HG02884 (cell line): ENCODE results near the gene EYS.

Experiments
- ATAC-seq: cut with Tn5 transposase; IDR thresholded peaks from one replicate; pipeline ENCODE4 v1.9.1; 2021; ENCODE audit warnings: mild to moderate bottlenecking, moderate library complexity; ENCODE audit not compliant: unreplicated experiment

EYS gene

GRCh38 chr6:65253041-65253440 is 454.0 kb downstream of the EYS start:
- no peak for ATAC-seq

GRCh38 chr6:65248101-65248610 is 458.9 kb downstream of the EYS start:
- no peak for ATAC-seq

GRCh38 chr6:65231616-65232015 is 475.4 kb downstream of the EYS start:
- no peak for ATAC-seq

- no peak for ATAC-seq
Measured at GRCh38 chr6:65229825-65230224, 477.2 kb downstream of the EYS start.

GRCh38 chr6:65221153-65221552 is 485.9 kb downstream of the EYS start:
- no peak for ATAC-seq

GRCh38 chr6:65202738-65203137 is 504.3 kb downstream of the EYS start:
- ATAC-seq = no peak

- ATAC-seq = no peak
Measured at GRCh38 chr6:65199683-65200082, 507.3 kb downstream of the EYS start.

- ATAC-seq = no peak
Measured at GRCh38 chr6:65199121-65199520, 507.9 kb downstream of the EYS start.

- ATAC-seq = no peak
Measured at GRCh38 chr6:65191471-65191870, 515.6 kb downstream of the EYS start.

- ATAC-seq = no peak
Measured at GRCh38 chr6:65189236-65189881, 517.7 kb downstream of the EYS start.

- ATAC-seq = no peak
Measured at GRCh38 chr6:65186826-65187225, 520.2 kb downstream of the EYS start.

GRCh38 chr6:65182681-65183080 is 524.3 kb downstream of the EYS start:
- no peak for ATAC-seq

GRCh38 chr6:65170273-65170672 is 536.8 kb downstream of the EYS start:
- ATAC-seq = no peak

GRCh38 chr6:65161661-65162060 is 545.4 kb downstream of the EYS start:
- ATAC-seq = no peak

- no peak for ATAC-seq
Measured at GRCh38 chr6:65157025-65157424, 550.0 kb downstream of the EYS start.

GRCh38 chr6:65155083-65155482 is 551.9 kb downstream of the EYS start:
- ATAC-seq = no peak

GRCh38 chr6:65149841-65150240 is 557.2 kb downstream of the EYS start:
- ATAC-seq = no peak

GRCh38 chr6:65148839-65149238 is 558.2 kb downstream of the EYS start:
- ATAC-seq = no peak

GRCh38 chr6:65135567-65135966 is 571.5 kb downstream of the EYS start:
- ATAC-seq = no peak

GRCh38 chr6:65126667-65127066 is 580.4 kb downstream of the EYS start:
- ATAC-seq = no peak

GRCh38 chr6:65123521-65123920 is 583.5 kb downstream of the EYS start:
- ATAC-seq = no peak

- no peak for ATAC-seq
Measured at GRCh38 chr6:65117817-65118409, 589.1 kb downstream of the EYS start.

GRCh38 chr6:65116326-65116725 is 590.7 kb downstream of the EYS start:
- no peak for ATAC-seq
